Adrenal gland (tissue), 12 donors: ENCODE data around the gene WWOX. TPM values are rescaled to one million over a fixed set of nuclear protein-coding genes. Genes with fewer than 3 reads are reported as not detected.

Source experiments
- DNase-seq, 7 donors: peaks; one replicate each; pipeline ENCODE4 v3.0.0-alpha.2; 2019 to 2020
- H3K27ac ChIP-seq, 5 donors: fragments of 200-600 bp; sonication (generic) in 4 of 5; 1 replicate in 3 of 5; 2 replicates in 2 of 5; pipeline versions ENCODE4 v1.5.1 to v1.8.0; 2016 to 2020; ENCODE audit warnings: mild to moderate bottlenecking in 1 of 5
- H3K27me3 ChIP-seq: fragments of 200-600 bp; 2 replicates; pipeline ENCODE4 v1.8.0; 2021
- H3K36me3 ChIP-seq, 2 donors: fragments of 200-600 bp; replicated peaks in 1 of 2; 1 replicate in 1 of 2; 2 replicates in 1 of 2; pipeline versions ENCODE4 v1.5.1 to v1.8.0; 2018 to 2022
- H3K4me1 ChIP-seq, 2 donors: fragments of 200-600 bp; replicated peaks in 1 of 2; 1 replicate in 1 of 2; 2 replicates in 1 of 2; pipeline versions ENCODE4 v1.5.1 to v1.8.0; 2018 to 2021
- H3K4me3 ChIP-seq, 4 donors: fragments of 200-600 bp; sonication (generic) in 3 of 4; one replicate each; pipeline ENCODE4 v1.5.1; 2016 to 2018
- H3K9me3 ChIP-seq, 3 donors: fragments of 200-600 bp; sonication (generic) in 1 of 3; replicated peaks in 1 of 3; 1 replicate in 2 of 3; 2 replicates in 1 of 3; pipeline versions ENCODE4 v1.5.1 to v1.8.0; 2016 to 2021
- POLR2A ChIP-seq, 2 donors: fragments of 450-650 bp; IDR thresholded peaks; one replicate each; pipeline ENCODE4 v1.6.1; 2017; ENCODE audit warnings: antibody characterized with exemption in 2 of 2, mild to moderate bottlenecking in 2 of 2, moderate library complexity in 1 of 2
- WGBS, 4 donors: extraction: QIAGEN DNeasy Blood & Tissue Kit in 2 of 4; methylation state at CpG; one replicate each; pipeline versions ENCODE4 v1.1.5 to v1.1.7; 2013 to 2017; 5-methylcytosine and 5-hydroxymethylcytosine counted together
- intact Hi-C, 2 donors: fragments of 100-400 bp; cut with DNase I; formaldehyde crosslinking; loops; one replicate each; pipeline versions ENCODE4 v1.14.1 to v1.15.0; 2022 to 2023
- polyA plus RNA-seq, 3 donors: library from polyadenylated mRNA; stranded (reverse); fragments of 200-250 nt in 2 of 3; fragments of 350-450 nt in 1 of 3; fragmentation: Illumina TruSeq in 1 of 3; extraction: RNeasy Lipid Tissue Mini Kit (QIAGEN cat#74804) in 1 of 3; gene quantifications; one replicate each; pipeline ENCODE4 v1.2.3, GENCODE V29; 2013 to 2014
- total RNA-seq, 9 donors: library from RNA; depleted of rRNA in 4 of 9; stranded (reverse); fragments of >200 nt in 4 of 9; fragments of 120-200 nt in 1 of 9; fragmentation: NEBNext Ultra II Directional in 1 of 9; extraction: Animal tissue kit (Norgen Biotek cat#: 25700) in 1 of 9; gene quantifications; one replicate each; pipeline versions ENCODE4 v1.1.0 to v1.2.4, GENCODE V29; 2013 to 2023
- TF ChIP-seq, protein P1 (sequence below), 6 experiments: fragments of 450-650 bp in 4 of 6; fragments of 200-600 bp in 2 of 6; sonication (generic) in 1 of 6; IDR thresholded peaks; 1 replicate in 5 of 6; 2 replicates in 1 of 6; pipeline versions ENCODE4 v1.5.1 to v1.8.0; 2016 to 2021; ENCODE audit warnings: antibody characterized with exemption in 6 of 6, mild to moderate bottlenecking in 2 of 6, moderate library complexity in 1 of 6
- donor health status: healthy with polysubstance abuse.
- donor health status: Bipolar disorder and iron deficiency.
- donor health status: DM: yes; HTN: yes; CAD: no.
- donor health status: DM: no; HTN: no; CAD: no.
- donor health status: DM: no; HTN: no; CAD: no.
- donor health status: DM: yes; HTN: yes; CAD: no.

WWOX gene
- total and polyA plus RNA-seq, 12 donors = 11.8 to 74.6 (median 20.5) TPM

DNA sequence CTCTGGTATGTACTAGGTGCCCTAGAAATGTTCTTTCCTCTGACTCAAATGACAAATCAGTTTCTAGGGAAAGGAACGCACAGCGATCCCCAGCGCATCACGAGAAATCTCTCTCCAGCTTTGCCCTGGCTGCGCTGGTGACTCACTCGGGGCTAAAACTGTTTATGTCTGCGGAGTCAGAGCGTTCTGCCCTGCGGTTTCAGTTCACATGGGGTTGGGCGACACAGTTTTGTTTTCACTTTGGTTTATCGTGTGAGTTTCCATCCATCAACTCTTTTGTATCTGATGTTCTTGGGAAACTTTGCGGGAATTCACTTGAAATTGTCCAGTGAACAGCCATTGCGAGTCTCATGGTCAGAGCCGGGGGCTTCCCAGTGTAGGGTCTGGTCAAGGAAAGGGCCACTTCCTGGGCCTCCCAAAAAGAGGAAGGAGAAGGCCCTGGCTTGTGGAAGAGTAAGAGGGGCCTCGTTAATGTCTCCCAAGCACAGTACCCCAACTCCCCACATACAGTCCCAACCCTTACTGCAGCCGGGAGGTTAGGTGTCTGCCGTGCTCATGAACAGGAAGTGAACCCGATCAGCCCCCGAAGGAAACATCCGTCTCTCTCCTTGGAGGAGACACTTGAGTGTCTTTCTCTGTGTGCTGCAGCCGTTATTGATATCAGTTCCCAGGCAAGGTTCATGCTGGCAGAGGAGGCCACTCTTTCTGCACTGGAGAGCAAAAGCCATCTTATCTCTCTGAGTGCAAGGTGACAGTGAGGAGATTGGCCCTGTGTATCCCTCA, 643.2 kb downstream of the WWOX start:
- intact Hi-C loops = no loop called here

DNA sequence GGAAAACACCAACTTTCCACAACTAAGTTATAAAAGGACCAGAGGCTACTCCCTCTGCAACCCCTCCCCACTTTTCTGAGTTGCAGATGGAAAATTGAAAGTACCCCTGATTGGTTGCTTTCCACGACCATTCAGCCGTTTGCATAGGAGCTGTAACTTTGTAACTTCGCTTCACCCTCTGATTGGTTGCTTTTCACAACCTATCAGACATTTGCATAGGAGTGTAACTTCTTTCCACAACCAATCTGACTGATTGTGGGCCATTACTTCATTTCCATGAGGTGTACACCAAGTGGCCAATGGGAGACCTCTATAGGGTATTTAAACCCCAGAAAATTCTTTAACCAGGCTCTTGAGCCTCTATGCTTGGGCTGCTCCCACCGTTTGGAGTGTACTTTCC, 644.1 kb downstream of the WWOX start:
- TF ChIP-seq, protein P1, sequence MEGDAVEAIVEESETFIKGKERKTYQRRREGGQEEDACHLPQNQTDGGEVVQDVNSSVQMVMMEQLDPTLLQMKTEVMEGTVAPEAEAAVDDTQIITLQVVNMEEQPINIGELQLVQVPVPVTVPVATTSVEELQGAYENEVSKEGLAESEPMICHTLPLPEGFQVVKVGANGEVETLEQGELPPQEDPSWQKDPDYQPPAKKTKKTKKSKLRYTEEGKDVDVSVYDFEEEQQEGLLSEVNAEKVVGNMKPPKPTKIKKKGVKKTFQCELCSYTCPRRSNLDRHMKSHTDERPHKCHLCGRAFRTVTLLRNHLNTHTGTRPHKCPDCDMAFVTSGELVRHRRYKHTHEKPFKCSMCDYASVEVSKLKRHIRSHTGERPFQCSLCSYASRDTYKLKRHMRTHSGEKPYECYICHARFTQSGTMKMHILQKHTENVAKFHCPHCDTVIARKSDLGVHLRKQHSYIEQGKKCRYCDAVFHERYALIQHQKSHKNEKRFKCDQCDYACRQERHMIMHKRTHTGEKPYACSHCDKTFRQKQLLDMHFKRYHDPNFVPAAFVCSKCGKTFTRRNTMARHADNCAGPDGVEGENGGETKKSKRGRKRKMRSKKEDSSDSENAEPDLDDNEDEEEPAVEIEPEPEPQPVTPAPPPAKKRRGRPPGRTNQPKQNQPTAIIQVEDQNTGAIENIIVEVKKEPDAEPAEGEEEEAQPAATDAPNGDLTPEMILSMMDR (IDR thresholded peaks at IDR 0.05) = no peak
- no peak for TF ChIP-seq POLR2A (IDR thresholded peaks at IDR 0.05)
- intact Hi-C loops = no loop called here

More for the DNA sequence above, 643.2 kb downstream of the WWOX start:
- no peaks in the 10 kb centered on the region for H3K36me3 ChIP-seq
- peak overlapping the region in 1 of 5 donors; percentile 45 for H3K27ac ChIP-seq
- DNase-seq = peak in 6 of 7 donors; percentile 16 to 70 (median 47)
- 59 to 77% (median 75%) methylated on average over 20 to 21 of the region's 21 CpGs for WGBS, 4 donors
- TF ChIP-seq POLR2A (IDR thresholded peaks at IDR 0.05) = no peak
- TF ChIP-seq, protein P1 (IDR thresholded peaks at IDR 0.05) = no peak
- H3K4me1 ChIP-seq = no peaks in the 10 kb centered on the region
- no peaks in the 10 kb centered on the region for H3K27me3 ChIP-seq
- no peak overlapping the region for H3K4me3 ChIP-seq
- H3K9me3 ChIP-seq = no peaks in the 10 kb centered on the region

DNA sequence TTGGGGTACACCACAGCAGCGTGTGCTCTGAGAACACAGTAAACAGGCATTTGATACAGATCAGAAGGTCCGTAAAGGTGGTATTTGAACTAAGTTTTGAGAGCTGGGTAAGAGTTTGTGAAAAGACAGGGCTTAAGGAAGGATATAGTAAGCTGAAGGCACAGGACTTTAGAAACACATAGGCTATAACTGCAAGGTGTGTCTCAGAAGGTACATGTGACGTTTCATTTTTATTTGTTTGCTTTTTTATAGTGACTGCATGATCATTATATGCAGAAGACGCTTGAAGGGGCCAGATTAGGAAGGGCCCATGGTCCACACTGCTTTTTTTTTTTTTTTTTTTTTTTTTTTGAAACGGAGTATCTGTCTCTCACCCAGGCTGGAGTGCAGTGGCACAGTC, 644.6 kb downstream of the WWOX start:
- H3K4me3 ChIP-seq = no peak overlapping the region
- no peaks in the 10 kb centered on the region for H3K9me3 ChIP-seq
- TF ChIP-seq POLR2A (IDR thresholded peaks at IDR 0.05) = no peak
- TF ChIP-seq, protein P1 (IDR thresholded peaks at IDR 0.05) = no peak
- intact Hi-C loops = no loop called here
- H3K4me1 ChIP-seq = no peaks in the 10 kb centered on the region
- no peak for DNase-seq
- WGBS, 4 donors = 92 to 94% (median 93%) methylated on average over 5 of the region's 5 CpGs
- H3K27ac ChIP-seq = no peak overlapping the region
- no peaks in the 10 kb centered on the region for H3K27me3 ChIP-seq
- H3K36me3 ChIP-seq = no peaks in the 10 kb centered on the region

More for the DNA sequence above, 644.1 kb downstream of the WWOX start:
- Histone ChIP-seq H3K4me3 (no peak overlapping the region), H3K9me3 (no peaks in the 10 kb centered on the region), H3K4me1 (no peaks in the 10 kb centered on the region), H3K27ac (no peak overlapping the region), H3K36me3 (no peaks in the 10 kb centered on the region), H3K27me3 (no peaks in the 10 kb centered on the region)
- 90 to 95% (median 92%) methylated on average over 4 of the region's 4 CpGs for WGBS, 4 donors
- no peak for DNase-seq

DNA sequence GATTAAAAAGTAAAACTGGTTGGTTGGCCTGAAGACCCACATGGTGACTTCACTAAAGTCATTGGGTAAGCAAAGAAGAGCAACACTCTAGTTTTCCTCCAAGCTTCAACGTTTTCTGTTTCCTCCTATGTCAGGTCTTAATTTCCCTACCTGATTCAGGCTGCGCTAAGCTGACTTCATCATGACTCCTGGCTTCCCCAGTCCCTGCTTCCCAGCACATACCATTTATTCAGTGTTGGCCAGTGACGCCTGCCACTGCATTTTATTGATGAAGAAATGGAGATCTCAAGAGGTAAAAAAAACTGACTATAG, 645.3 kb downstream of the WWOX start:
- Histone ChIP-seq H3K9me3 (no peaks in the 10 kb centered on the region), H3K27me3 (no peaks in the 10 kb centered on the region), H3K4me1 (no peaks in the 10 kb centered on the region), H3K4me3 (no peak overlapping the region), H3K27ac (no peak overlapping the region), H3K36me3 (no peaks in the 10 kb centered on the region)
- intact Hi-C loops = no loop called here
- 74 to 93% (median 80%) methylated on average over 3 of the region's 3 CpGs for WGBS, 4 donors
- DNase-seq = no peak
- TF ChIP-seq POLR2A (IDR thresholded peaks at IDR 0.05) = no peak
- TF ChIP-seq, protein P1 (IDR thresholded peaks at IDR 0.05) = no peak
